H1 (cell line): Measurements from ENCODE around the gene CHTF18. TPM values are rescaled to one million over a fixed set of nuclear protein-coding genes. Genes with fewer than 3 reads are reported as not detected.
"Not testable (repeated sequence)": the region's sequence is repeated elsewhere in the genome, so short reads cannot be mapped to it uniquely, and the experiment has no call there.

Experiments
- CTCF ChIA-PET: fragments of 300-600 bp; sonication (Branson Sonifier 250); formaldehyde crosslinking; loops from one replicate; lab custom pipeline; 2021; ENCODE audit not compliant: partially characterized antibody; lab: Charles Lee
- POLR2A ChIA-PET: fragments of 300-600 bp; sonication (Branson Sonifier 250); formaldehyde crosslinking; loops from one replicate; lab custom pipeline; 2021; ENCODE audit warnings: inconsistent platforms; ENCODE audit not compliant: partially characterized antibody; lab: Charles Lee
- DNase-seq, 2 experiments: peaks; one replicate each; pipeline versions ENCODE4 v3.0.0 to v3.0.0-alpha.2; 2010 to 2022; ENCODE audit warnings: low spot score in 2 of 2, low read depth in 1 of 2, mixed read lengths in 1 of 2
- FAIRE-seq: peaks from 2 replicates; lab custom pipeline; 2011; peaks lifted over from hg19 to GRCh38; lab: Jason Lieb, UNC
- H2AFZ ChIP-seq: 2 replicates; pipeline ENCODE4 v1.8.1; 2012; ENCODE audit warnings: low read length, inconsistent platforms
- H2AK5ac ChIP-seq: 2 replicates; pipeline ENCODE4 v1.6.1; 2013; ENCODE audit warnings: low read depth, low read length
- H2BK120ac ChIP-seq: replicated peaks from 2 replicates; pipeline ENCODE3; 2013; ENCODE audit warnings: low read depth, low read length, inconsistent platforms
- H2BK12ac ChIP-seq: 2 replicates; pipeline ENCODE4 v1.6.1; 2013; ENCODE audit warnings: low read depth, low read length
- H2BK15ac ChIP-seq: 2 replicates; pipeline ENCODE4 v1.6.1; 2013; ENCODE audit warnings: low read length
- H2BK20ac ChIP-seq: 2 replicates; pipeline ENCODE4 v1.6.1; 2013; ENCODE audit warnings: low read length
- H2BK5ac ChIP-seq: 2 replicates; pipeline ENCODE4 v1.6.1; 2013; ENCODE audit warnings: low read depth, low read length
- H3K14ac ChIP-seq: 2 replicates; pipeline ENCODE4 v1.6.1; 2013; ENCODE audit warnings: inconsistent platforms; ENCODE audit not compliant: insufficient read length
- H3K18ac ChIP-seq: 2 replicates; pipeline ENCODE4 v1.6.1; 2013; ENCODE audit warnings: low read length; ENCODE audit errors: extremely low read depth
- H3K23ac ChIP-seq: 2 replicates; pipeline ENCODE4 v1.6.1; 2013; ENCODE audit warnings: inconsistent platforms; ENCODE audit not compliant: insufficient read length
- H3K23me2 ChIP-seq: 2 replicates; pipeline ENCODE4 v1.6.1; 2013; ENCODE audit warnings: low read depth, low read length
- H3K27ac ChIP-seq: 2 replicates; pipeline ENCODE4 v1.6.1; 2011; ENCODE audit warnings: low read depth, low read length, inconsistent platforms
- H3K27me3 ChIP-seq, 4 experiments: replicated peaks in 1 of 4; 1 replicate in 1 of 4; 2 replicates in 3 of 4; pipeline versions ENCODE4 v1.6.1 to v1.8.1; 2011 to 2013; ENCODE audit warnings: low read length in 3 of 4, mild to moderate bottlenecking in 3 of 4, inconsistent platforms in 2 of 4, mixed read lengths in 2 of 4, moderate library complexity in 1 of 4; ENCODE audit not compliant: control insufficient read depth in 3 of 4, insufficient read depth in 3 of 4; ENCODE audit errors: extremely low read depth in 1 of 4
- H3K36me3 ChIP-seq, 4 experiments: 2 replicates each; pipeline versions ENCODE4 v1.6.1 to v1.8.1; 2011 to 2013; ENCODE audit warnings: mild to moderate bottlenecking in 4 of 4, low read length in 3 of 4, moderate library complexity in 2 of 4, control low read depth in 1 of 4, inconsistent platforms in 1 of 4; ENCODE audit not compliant: insufficient read depth in 4 of 4, control insufficient read depth in 2 of 4
- H3K4ac ChIP-seq: replicated peaks from 2 replicates; pipeline ENCODE3; 2013; ENCODE audit warnings: low read length, low read depth, mixed read lengths, inconsistent platforms; ENCODE audit not compliant: insufficient read length
- H3K4me1 ChIP-seq, 4 experiments: replicated peaks in 1 of 4; 1 replicate in 1 of 4; 2 replicates in 3 of 4; pipeline versions ENCODE4 v1.6.1 to v1.8.1; 2011 to 2013; ENCODE audit warnings: low read length in 3 of 4, inconsistent platforms in 2 of 4, mixed read lengths in 1 of 4; ENCODE audit not compliant: insufficient read depth in 4 of 4, control insufficient read depth in 3 of 4
- H3K4me2 ChIP-seq, 2 experiments: 2 replicates each; pipeline versions ENCODE4 v1.6.1 to v1.8.1; 2011 to 2013; ENCODE audit warnings: low read depth in 2 of 2, low read length in 2 of 2, control low read depth in 1 of 2, inconsistent platforms in 1 of 2, mild to moderate bottlenecking in 1 of 2; ENCODE audit not compliant: insufficient read depth in 1 of 2
- H3K4me3 ChIP-seq, 4 experiments: fragments of 200-600, 300-600 bp in 1 of 4; sonication (generic), shearing (Covaris generic), sonication (Bioruptor Twin) in 1 of 4; 2 replicates each; pipeline versions ENCODE4 v1.5.1 to v1.8.1; 2011 to 2016; ENCODE audit warnings: low read length in 4 of 4, low read depth in 3 of 4, control low read depth in 2 of 4, inconsistent platforms in 2 of 4, mild to moderate bottlenecking in 2 of 4, mixed read lengths in 1 of 4, moderate library complexity in 1 of 4; ENCODE audit not compliant: insufficient read depth in 2 of 4; ENCODE audit errors: extremely low read depth in 1 of 4
- H3K56ac ChIP-seq: replicated peaks from 2 replicates; pipeline ENCODE3; 2013; ENCODE audit warnings: low read depth, mild to moderate bottlenecking, mixed read lengths, low read length, inconsistent platforms; ENCODE audit not compliant: insufficient read length
- H3K79me1 ChIP-seq: 2 replicates; pipeline ENCODE4 v1.6.1; 2013; ENCODE audit warnings: low read depth, low read length, control low read depth
- H3K79me2 ChIP-seq, 2 experiments: 2 replicates each; pipeline versions ENCODE4 v1.6.1 to v1.8.1; 2012 to 2013; ENCODE audit warnings: low read length in 2 of 2, mild to moderate bottlenecking in 2 of 2, inconsistent platforms in 1 of 2; ENCODE audit not compliant: insufficient read depth in 2 of 2, control insufficient read depth in 1 of 2
- H3K9ac ChIP-seq, 4 experiments: replicated peaks in 1 of 4; 1 replicate in 1 of 4; 2 replicates in 3 of 4; pipeline versions ENCODE4 v1.6.1 to v1.8.1; 2011 to 2013; ENCODE audit warnings: low read depth in 3 of 4, low read length in 3 of 4, control low read depth in 2 of 4, mild to moderate bottlenecking in 2 of 4, moderate library complexity in 2 of 4, inconsistent platforms in 1 of 4; ENCODE audit errors: extremely low read depth in 1 of 4
- H3K9me3 ChIP-seq, 2 experiments: 2 replicates each; pipeline versions ENCODE4 v1.6.1 to v1.8.1; 2012 to 2013; ENCODE audit warnings: mild to moderate bottlenecking in 2 of 2, moderate library complexity in 2 of 2, control low read depth in 1 of 2, inconsistent platforms in 1 of 2, low read depth in 1 of 2, low read length in 1 of 2, mixed read lengths in 1 of 2; ENCODE audit not compliant: insufficient read depth in 2 of 2
- H4K20me1 ChIP-seq, 2 experiments: replicated peaks in 1 of 2; 2 replicates each; pipeline versions ENCODE3 to v1.8.1; 2011 to 2013; ENCODE audit warnings: inconsistent platforms in 2 of 2, low read length in 2 of 2, mild to moderate bottlenecking in 1 of 2; ENCODE audit not compliant: insufficient read depth in 2 of 2, control insufficient read depth in 1 of 2
- H4K5ac ChIP-seq: 2 replicates; pipeline ENCODE4 v1.6.1; 2013; ENCODE audit warnings: low read length, low read depth, mixed read lengths, inconsistent platforms; ENCODE audit not compliant: insufficient read length
- H4K8ac ChIP-seq: 2 replicates; pipeline ENCODE4 v1.8.0; 2013; ENCODE audit warnings: mild to moderate bottlenecking, moderate library complexity, low read length, inconsistent platforms; ENCODE audit not compliant: insufficient read depth; ENCODE audit errors: extremely low read depth
- H4K91ac ChIP-seq: replicated peaks from 2 replicates; pipeline ENCODE3; 2013; ENCODE audit warnings: low read length, mixed read lengths, inconsistent platforms; ENCODE audit not compliant: insufficient read length
- WGBS, 2 experiments: shearing (Covaris generic) in 1 of 2; methylation state at CpG; one replicate each; pipeline versions ENCODE4 v1.1.6 to v1.1.7; 2013 to 2015; ENCODE audit warnings: low lambda C conversion rate in 2 of 2, mixed read lengths in 2 of 2, inconsistent platforms in 1 of 2, low coverage in 1 of 2, missing lambda C conversion rate in 1 of 2; ENCODE audit not compliant: insufficient replicate concordance in 2 of 2, insufficient coverage in 1 of 2, insufficient read length in 1 of 2; ENCODE audit errors: extremely low coverage in 1 of 2, missing lambda C conversion rate in 1 of 2; 5-methylcytosine and 5-hydroxymethylcytosine counted together
- polyA plus RNA-seq, 7 experiments: library from polyadenylated mRNA; depleted of rRNA in 3 of 7; stranded (reverse) in 5 of 7; unstranded in 2 of 7; fragments of >200 nt in 5 of 7; fragments of 200-250 nt in 2 of 7; gene quantifications; 1 replicate in 5 of 7; 2 replicates in 1 of 7; 4 replicates in 1 of 7; pipeline versions ENCODE4 v1.2.1 to v1.2.3, GENCODE V29; 2011 to 2013; ENCODE audit warnings: missing spikeins in 2 of 7, mixed read lengths in 2 of 7
- total RNA-seq: library from RNA; stranded (reverse); fragmentation: NEBNext Ultra II Directional; extraction: Animal tissue kit (Norgen Biotek cat#: 25700); gene quantifications from 2 replicates; pipeline ENCODE4 v1.2.1, GENCODE V29; 2021

Gene CHTF18
- total and polyA plus RNA-seq, 2 of the 8 experiments (the other 6 are each of a cell fraction or from before 2014, with no cell fraction given): 75.3 to 104 TPM

- not testable (repeated sequence) for H3K4me3 ChIP-seq, H3K79me1 ChIP-seq, H3K36me3 ChIP-seq, H2BK5ac ChIP-seq, DNase-seq, H4K5ac ChIP-seq, H3K23ac ChIP-seq, H4K20me1 ChIP-seq, H2BK20ac ChIP-seq, H3K9me3 ChIP-seq, H3K79me2 ChIP-seq, H3K14ac ChIP-seq, H3K27ac ChIP-seq, H2BK120ac ChIP-seq, FAIRE-seq, H2AFZ ChIP-seq, H3K4me2 ChIP-seq, H4K91ac ChIP-seq, H3K9ac ChIP-seq, H2AK5ac ChIP-seq, H4K8ac ChIP-seq, H3K56ac ChIP-seq, H3K4ac ChIP-seq, H3K27me3 ChIP-seq, H3K18ac ChIP-seq, H2BK12ac ChIP-seq, H3K23me2 ChIP-seq, H2BK15ac ChIP-seq
- ChIA-PET CTCF (interaction anchor here (0.6 to 35.8 kb wide), 7 partner anchors 8 to 42 kb away, joined by 3 to 977 read pairs (median 5); partner anchors contain the start of genes ANTKMT, CCDC78, FBXL16 and HAGHL), POLR2A (interaction anchor here (0.6 to 1.7 kb wide), 3 partner anchors 9 to 38 kb away, joined by 4 to 6 read pairs (median 4); no protein-coding TSS in a partner anchor)
- 90% methylated on average over 11 of the region's 11 CpGs; no CpG with 5 or more reads in 1 of the 2 experiments for WGBS, 2 experiments
- peaks cover 3 to 12% (median 5%) of the 10 kb centered on the region in 4 experiments; a peak in 5 of 7 replicates for H3K4me1 ChIP-seq
Measured at GRCh38 chr16:754121-754607, 34.3 kb upstream of the CHTF18 start.
